ENCODE data around the gene MACF1. TPM values are rescaled to one million over a fixed set of nuclear protein-coding genes. Genes with fewer than 3 reads are reported as not detected.

Gene MACF1
- total RNA-seq, 1 experiment from 2014 or later, result 104 TPM

GRCh38 chr1:39226836-39227235 is 22.3 kb downstream of the MACF1 start:
- Mint-ChIP-seq H3K9me3 (ENCODE audit: unreplicated experiment) (no peaks in the 10 kb centered on the region), H3K4me1 (ENCODE audit: low read depth, unreplicated experiment) (peaks cover 15% of the 10 kb centered on the region), H3K36me3 (ENCODE audit: insufficient read depth, unreplicated experiment) (peaks cover 23% of the 10 kb centered on the region), H3K27me3 (ENCODE audit: insufficient read depth, unreplicated experiment) (no peaks in the 10 kb centered on the region), H3K4me3 (ENCODE audit: unreplicated experiment) (no peak overlapping the region), H3K27ac (ENCODE audit: unreplicated experiment) (no peak overlapping the region)
- H3K36me3 ChIP-seq (ENCODE audit: control insufficient read depth, insufficient read depth, low read length), result no peaks in the 10 kb centered on the region
- POLR2A ChIA-PET, result no interaction called here
- no peak overlapping the region for H3K4me3 ChIP-seq (ENCODE audit: low read depth, low read length)
- BruUV-seq (replicated peaks), result no TSS peak
- CTCF ChIA-PET, result no interaction called here
- no peak for TF ChIP-seq CTCF (IDR thresholded peaks at IDR 0.05; ENCODE audit: insufficient read depth in 1 of 2, low read depth in 1 of 2, low read length in 1 of 2, severe bottlenecking in 1 of 2, unreplicated experiment in 1 of 2)
- no peaks in the 10 kb centered on the region for H3K9me3 ChIP-seq
- intact Hi-C loops (cut with micrococcal nuclease; ENCODE audit: unreplicated experiment), result no loop called here
- no peak for DNase-seq
- peaks cover 11% of the 10 kb centered on the region for H3K4me1 ChIP-seq
- no peaks in the 10 kb centered on the region for H3K27me3 ChIP-seq (replicated peaks; ENCODE audit: control insufficient read depth, insufficient read depth, low read length)

DNA sequence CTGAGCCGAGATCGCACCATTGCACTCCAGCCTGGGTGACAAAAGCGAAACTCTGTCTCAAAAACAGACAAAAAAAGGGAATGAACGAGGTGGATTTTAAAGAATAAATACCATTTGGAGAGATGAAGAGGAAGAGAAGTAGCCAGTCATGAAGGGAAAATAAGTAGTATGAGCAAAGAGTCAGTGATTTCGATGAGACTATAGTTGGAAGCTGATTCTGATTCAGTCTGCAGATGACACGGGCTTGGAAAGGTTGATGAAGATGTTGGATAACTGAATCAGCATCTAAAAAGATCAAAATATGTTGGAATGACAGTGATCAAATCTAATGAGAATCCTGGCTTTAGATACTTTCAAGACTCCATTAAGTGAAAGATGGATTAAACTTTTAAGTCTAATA is 23.8 kb downstream of the MACF1 start:
- Histone ChIP-seq H3K9me3 (no peaks in the 10 kb centered on the region), H3K36me3 (ENCODE audit: control insufficient read depth, insufficient read depth, low read length) (no peaks in the 10 kb centered on the region), H3K4me3 (ENCODE audit: low read depth, low read length) (no peak overlapping the region), H3K27me3 (replicated peaks; ENCODE audit: control insufficient read depth, insufficient read depth, low read length) (no peaks in the 10 kb centered on the region), H3K4me1 (no peaks in the 10 kb centered on the region)
- intact Hi-C loops (cut with micrococcal nuclease; ENCODE audit: unreplicated experiment), result no loop called here
- ChIA-PET CTCF (interaction anchor here (1.4 kb wide), 1 partner anchor 30 kb away, joined by 3 read pairs; no protein-coding TSS in a partner anchor), POLR2A (no interaction called here)
- Mint-ChIP-seq H3K27ac (ENCODE audit: unreplicated experiment) (no peak overlapping the region), H3K36me3 (ENCODE audit: insufficient read depth, unreplicated experiment) (peaks cover 17% of the 10 kb centered on the region), H3K27me3 (ENCODE audit: insufficient read depth, unreplicated experiment) (no peaks in the 10 kb centered on the region), H3K9me3 (ENCODE audit: unreplicated experiment) (no peaks in the 10 kb centered on the region), H3K4me3 (ENCODE audit: unreplicated experiment) (no peak overlapping the region), H3K4me1 (ENCODE audit: low read depth, unreplicated experiment) (peaks cover 6% of the 10 kb centered on the region)
- DNase-seq, result no peak
- no TSS peak for BruUV-seq (replicated peaks)
- no peak for TF ChIP-seq CTCF (IDR thresholded peaks at IDR 0.05; ENCODE audit: insufficient read depth in 1 of 2, low read depth in 1 of 2, low read length in 1 of 2, severe bottlenecking in 1 of 2, unreplicated experiment in 1 of 2)

DNA sequence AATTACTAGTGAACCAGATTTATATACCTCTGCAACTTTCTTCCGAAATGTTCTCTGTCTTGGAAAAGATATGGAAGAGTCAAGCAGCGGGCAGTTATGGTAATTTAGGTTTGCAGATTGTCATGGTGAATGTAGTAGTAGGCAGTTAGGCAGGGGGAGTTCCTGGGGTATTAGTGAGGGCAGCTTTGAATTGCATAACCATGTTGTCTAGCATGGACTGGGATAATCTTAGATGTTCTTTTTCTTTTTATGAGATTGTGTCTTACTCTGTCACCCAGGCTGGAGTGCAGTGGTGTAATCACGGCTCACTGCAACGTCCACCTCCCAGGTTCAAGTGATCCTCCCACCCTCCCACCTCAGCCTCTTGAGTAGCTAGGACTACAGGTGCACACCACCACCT is 25.0 kb downstream of the MACF1 start:
- Mint-ChIP-seq H3K9me3 (ENCODE audit: unreplicated experiment) (no peaks in the 10 kb centered on the region), H3K4me1 (ENCODE audit: low read depth, unreplicated experiment) (peaks cover 1% of the 10 kb centered on the region), H3K27me3 (ENCODE audit: insufficient read depth, unreplicated experiment) (no peaks in the 10 kb centered on the region), H3K27ac (ENCODE audit: unreplicated experiment) (no peak overlapping the region), H3K4me3 (ENCODE audit: unreplicated experiment) (no peak overlapping the region), H3K36me3 (ENCODE audit: insufficient read depth, unreplicated experiment) (peaks cover 17% of the 10 kb centered on the region)
- CTCF ChIA-PET, result interaction anchor here (0.8 to 1.4 kb wide), 2 partner anchors 29 to 37 kb away, joined by 3 to 5 read pairs; no protein-coding TSS in a partner anchor
- POLR2A ChIA-PET, result no interaction called here
- no peak for DNase-seq
- no peaks in the 10 kb centered on the region for H3K9me3 ChIP-seq
- H3K4me3 ChIP-seq (ENCODE audit: low read depth, low read length), result no peak overlapping the region
- TF ChIP-seq CTCF (IDR thresholded peaks at IDR 0.05; ENCODE audit: insufficient read depth in 1 of 2, low read depth in 1 of 2, low read length in 1 of 2, severe bottlenecking in 1 of 2, unreplicated experiment in 1 of 2), result no peak
- no TSS peak for BruUV-seq (replicated peaks)
- H3K27me3 ChIP-seq (replicated peaks; ENCODE audit: control insufficient read depth, insufficient read depth, low read length), result no peaks in the 10 kb centered on the region
- intact Hi-C loops (cut with micrococcal nuclease; ENCODE audit: unreplicated experiment), result no loop called here
- H3K4me1 ChIP-seq, result no peaks in the 10 kb centered on the region
- no peaks in the 10 kb centered on the region for H3K36me3 ChIP-seq (ENCODE audit: control insufficient read depth, insufficient read depth, low read length)

Measured in Caco-2 (cell line).